HG03135 (cell line): ENCODE measurements around the gene TBC1D22A.

Experiments
- ATAC-seq: cut with Tn5 transposase; IDR thresholded peaks from one replicate; pipeline ENCODE4 v1.9.1; 2021; ENCODE audit warnings: mild to moderate bottlenecking, moderate library complexity; ENCODE audit not compliant: unreplicated experiment

Gene TBC1D22A

DNA sequence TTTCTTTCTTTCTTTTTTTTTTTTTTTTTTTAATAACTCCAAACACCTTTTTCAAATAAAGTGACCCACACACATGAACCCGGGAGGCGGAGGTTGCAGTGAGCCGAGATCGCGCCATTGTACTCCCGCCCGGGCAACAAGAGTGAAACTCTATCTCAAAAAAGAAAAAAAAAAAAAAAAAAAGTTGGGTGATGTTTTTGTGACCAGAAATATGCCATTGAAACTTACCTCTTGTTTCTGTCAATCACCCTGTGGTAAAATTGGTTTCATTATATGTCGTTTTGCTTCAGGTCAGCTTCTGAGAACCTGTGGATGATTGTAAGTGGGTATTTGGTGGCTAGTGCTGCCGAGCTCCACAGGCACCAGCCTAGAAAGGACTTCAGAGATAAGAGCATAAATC, 238.8 kb downstream of the TBC1D22A start:
- ATAC-seq: no peak

DNA sequence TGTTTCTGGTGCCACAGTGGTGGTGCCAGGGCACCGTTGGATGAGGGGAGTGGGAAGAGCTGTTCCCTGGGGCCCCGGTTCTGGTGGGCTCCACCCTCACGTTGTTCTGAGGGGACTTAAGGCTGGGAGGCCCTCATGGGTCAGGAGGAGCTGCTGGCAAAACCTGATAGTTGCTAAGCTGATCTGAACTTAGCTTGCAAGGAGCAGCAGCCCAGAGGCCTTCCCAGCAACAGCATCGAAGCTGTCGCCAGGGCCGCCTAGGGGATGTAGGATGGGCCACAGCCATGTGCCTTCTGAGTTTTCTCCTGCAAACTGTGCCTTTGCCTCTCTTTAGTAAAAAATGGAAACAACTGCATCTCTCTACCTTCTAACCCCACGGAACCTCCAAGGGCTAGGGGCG, 240.2 kb downstream of the TBC1D22A start:
- no peak for ATAC-seq

DNA sequence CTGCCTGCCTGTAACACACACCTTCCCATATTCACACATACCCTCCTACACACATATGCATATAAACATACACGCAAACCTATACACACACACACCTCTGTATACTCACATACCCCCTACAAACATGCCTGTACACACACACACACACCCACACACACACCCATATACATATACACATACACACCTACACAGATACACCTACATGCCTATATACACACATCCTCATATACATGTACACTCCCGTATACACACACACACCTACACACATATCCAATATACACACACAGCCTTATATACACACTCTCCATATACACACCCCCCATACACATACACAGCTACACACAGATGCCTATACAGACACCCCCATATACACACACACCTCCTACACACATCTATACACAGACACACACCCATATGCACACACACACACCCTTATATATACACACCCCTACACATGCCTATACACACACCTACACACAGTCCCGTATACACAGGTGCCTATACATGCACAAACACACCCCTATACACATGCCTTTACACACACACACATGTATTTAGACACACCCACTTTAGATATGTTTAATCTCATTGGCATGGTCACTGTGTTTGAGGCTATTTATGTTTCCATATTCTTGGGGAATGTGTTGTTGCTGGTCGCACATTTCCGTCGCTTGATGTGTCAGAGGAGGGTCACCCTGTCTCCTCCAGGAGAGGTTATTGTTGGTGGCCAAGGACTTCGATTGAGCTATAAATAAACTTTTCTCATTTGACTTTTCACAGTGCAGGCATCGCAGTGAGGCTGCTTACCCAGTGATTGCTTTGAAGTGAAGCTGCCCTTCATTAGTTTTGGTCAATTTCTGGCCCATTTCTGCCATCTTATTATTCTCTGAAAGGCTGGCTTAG, 243.3 kb downstream of the TBC1D22A start:
- ATAC-seq: no peak

DNA sequence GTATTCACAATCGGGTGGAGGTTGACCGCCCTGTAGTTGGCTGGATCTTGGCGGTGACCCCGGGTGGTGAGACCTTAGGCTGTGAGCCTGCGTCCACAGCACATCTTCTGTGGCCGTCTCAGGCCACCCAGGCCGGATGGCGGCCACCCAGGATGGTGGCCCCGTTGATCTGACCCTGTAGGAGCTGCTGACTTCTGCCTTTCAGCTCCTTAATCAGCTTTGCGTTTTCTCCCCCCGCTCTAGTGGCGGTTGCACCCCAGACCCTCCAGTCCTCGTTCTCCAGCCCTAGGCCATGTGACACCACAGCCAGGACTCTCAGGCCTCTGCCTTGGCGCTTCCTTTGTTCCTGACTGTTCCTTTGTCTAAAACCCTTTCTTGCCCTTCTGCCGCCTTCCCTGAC, 244.0 kb downstream of the TBC1D22A start:
- ATAC-seq: no peak

DNA sequence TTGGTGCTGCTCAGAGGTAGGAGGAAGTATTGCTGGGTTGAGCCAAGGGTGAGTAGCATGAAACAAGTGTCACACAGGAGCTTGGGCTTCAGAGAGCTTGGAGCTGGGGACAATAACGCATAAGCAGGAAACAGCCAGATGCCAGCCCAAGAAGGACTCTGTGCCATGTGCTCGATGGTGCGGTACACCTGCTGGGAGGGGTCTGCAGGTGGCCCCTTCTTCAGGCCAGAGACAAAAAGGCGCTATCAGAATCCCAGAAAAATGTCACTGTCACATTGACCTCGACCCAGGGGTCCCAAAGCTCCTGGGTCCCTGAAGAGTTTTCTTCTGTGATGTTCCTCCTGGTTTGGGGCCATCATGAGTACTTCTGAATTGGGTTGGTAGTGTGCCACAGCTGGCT, 244.4 kb downstream of the TBC1D22A start:
- ATAC-seq: no peak

DNA sequence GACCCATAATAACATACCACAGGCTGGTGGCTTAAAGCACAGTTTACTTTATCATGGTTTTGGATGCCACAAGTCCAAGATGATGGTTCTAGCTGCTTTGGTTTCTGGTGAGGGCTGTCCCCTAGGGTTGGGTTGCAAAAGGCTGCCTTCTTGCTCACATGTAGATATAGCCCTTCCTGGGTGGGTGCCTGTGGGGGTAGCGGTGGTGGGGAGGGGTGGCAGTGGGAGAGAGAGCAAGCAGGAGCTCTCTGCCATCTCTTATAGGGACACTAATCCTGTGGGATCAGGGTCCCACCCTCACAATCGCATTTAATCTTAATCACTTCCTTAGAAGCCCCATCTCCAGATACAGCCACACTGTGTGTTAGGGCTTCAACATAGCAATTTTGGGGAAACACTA, 245.0 kb downstream of the TBC1D22A start:
- ATAC-seq: no peak

DNA sequence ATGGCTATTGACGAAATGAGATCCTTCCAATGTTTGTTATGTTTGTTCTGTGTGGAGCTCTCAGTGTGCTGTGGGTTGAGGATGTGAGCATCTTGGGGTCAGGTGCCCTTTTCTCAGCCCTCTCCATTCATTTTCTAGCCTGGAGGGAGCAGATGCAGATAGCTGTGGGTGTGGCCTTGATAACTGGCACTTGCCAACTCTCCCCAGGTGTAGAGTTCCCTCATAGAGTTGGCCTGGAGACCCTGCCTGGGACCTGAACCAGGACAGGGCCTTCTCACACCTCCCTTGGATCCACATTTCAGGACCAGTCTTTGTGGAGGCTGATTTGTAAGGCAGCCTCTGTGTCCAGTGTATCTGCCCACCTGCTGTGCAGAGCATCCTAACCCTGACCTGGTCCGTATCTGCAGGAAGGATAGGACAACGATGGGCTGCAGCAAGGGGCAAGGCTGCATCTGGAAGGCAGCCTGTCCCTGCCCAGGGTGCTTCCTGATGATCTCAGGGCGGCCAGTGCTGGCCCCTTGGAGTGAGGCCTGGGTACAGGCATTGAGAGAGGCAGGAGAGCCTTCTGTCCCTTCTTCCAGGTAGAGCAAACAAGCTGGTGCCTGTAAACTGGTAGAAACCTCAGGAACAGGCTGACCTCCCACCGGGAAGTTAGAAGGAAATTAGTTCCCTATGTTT, 245.9 kb downstream of the TBC1D22A start:
- no peak for ATAC-seq

DNA sequence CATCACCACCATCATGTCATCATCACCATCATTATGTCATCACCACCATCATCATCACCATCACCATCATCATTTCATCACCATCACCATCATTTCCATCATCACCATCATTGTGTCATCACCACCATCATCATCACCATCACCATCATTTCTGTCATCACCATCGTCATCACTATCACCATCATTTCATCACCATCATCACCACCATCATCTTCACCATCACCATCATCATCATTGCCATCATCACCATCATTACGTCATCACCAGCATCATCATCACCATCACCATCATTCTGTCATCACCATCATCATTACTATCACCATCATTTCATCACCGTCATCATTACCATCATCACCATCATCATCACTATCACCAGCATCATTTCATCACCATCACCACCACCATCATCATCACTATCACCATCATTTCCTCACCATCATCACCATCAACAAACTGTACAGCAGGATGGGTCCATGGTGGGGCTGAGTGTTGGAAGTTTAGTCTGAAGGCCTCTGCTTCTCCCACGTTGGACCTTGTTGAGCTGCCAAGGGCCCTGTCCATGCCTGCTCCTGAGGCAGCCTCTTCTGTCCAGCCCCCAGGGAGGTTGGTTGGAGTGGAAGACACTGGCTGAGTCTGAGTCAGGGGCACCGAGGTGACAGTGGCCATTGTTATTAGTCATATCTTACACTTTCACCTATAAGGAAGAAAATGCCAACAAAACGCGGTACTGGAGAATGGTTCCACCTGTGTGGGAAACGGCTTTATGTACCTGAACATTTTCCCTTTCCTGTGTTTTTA, 247.1 kb downstream of the TBC1D22A start:
- no peak for ATAC-seq

DNA sequence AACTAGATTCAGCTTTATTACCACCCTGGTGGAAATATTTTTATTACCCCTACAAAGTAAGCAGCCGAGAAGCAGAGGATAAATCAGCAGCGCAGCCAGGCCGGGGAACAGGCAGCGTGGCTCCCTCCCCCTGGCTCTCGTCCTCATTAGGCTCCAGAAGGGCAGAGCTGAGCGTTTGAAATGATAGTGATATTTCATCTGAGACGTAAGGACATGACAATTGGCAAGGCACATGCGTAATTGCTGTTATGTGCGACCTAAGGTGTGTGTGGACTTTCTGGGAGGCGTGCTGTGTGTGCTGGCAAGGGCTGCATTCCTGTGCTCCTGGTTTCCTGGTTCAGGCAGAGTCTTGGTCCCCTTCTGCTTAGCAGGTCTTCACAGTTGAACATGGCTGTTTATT, 247.8 kb downstream of the TBC1D22A start:
- no peak for ATAC-seq

DNA sequence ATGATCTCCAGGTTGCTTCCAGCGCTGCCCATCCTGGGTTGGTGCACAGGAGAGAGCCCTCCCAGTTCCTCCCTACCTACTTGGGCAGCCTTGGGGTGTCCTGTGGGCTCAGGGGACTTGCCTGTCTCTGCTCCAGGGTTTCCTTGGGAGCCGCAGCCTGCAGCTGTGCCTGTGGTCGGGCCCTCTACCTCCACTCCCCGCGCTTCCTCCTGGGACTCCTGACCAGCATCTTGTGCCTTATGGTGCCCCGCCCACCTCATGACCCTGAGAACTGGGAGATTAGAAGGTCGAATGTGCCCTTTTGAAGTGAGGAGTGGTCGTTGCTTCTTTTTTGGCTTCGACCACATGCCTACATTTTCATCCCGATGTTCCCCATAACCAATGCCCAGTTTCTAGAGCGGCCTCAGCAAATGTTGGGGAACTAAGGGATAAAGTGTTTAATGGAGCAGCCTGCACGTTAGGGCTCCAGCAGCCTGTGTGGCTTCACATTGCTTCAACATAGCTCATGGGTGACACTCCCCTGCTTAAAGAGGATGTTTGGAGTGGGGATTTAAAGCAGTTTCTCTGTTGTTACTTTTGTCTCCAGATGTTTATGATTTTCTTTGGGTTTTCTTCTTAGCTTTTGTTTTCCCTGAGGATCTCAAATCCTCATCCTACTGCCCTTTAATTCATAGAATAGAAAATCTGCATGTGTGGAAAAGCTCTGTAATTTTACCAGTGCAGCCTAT, 248.8 kb downstream of the TBC1D22A start:
- no peak for ATAC-seq

DNA sequence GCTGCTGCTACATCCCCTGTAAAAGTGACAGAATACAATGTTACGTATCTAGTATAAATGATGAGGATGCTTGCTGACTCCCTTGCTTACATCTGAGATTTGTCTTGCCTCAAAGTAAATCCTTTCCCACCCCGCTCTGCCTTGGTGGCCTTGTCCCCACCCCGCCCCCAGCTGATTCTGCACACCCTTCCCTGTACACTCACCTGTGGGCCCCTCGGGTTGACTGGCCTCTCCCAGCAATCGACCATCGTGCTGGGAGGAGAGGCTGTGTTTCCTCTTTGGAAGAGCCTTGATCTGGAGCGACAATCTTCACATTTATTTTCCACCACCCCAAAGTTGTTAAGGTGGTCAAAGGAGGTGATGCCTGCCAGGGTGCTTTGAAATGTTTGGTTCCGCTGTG, 249.4 kb downstream of the TBC1D22A start:
- no peak for ATAC-seq

DNA sequence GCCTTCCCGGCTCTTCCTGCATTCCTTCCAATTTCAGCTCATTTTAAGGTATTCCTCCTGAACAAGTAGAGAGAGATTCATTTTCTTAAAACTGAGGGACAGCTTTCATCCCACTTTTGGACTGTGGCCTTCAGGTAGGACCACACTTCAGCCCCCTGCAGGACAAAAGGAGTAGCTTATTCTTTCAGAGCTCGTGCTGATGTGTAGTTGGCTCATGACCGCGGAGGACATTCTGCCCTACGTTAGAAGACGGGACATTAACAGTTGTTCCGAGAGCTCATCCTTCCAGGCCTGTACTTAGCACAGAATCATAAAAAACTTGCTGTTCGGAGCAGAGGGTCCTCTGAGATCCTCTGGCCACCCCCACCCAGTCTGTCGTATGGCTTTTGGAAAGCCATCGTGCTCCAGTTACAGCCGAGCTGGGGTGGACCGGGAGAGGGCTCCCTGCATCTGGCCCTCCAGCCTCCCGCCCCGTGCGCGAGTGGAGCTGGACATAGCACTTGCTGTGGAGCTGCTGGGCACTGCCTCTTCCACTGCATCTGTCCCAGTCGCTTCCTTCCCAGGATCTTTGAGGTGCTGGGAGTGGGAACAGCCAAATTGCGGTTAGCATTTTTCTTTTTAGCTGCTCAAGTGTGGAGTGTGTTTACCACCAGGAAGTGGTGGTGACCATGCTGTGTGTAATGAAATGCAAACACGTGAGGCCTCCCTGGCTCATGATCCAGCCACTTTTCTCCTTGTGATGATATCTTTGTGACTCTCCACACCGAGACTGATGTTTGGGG, 250.3 kb downstream of the TBC1D22A start:
- no peak for ATAC-seq

DNA sequence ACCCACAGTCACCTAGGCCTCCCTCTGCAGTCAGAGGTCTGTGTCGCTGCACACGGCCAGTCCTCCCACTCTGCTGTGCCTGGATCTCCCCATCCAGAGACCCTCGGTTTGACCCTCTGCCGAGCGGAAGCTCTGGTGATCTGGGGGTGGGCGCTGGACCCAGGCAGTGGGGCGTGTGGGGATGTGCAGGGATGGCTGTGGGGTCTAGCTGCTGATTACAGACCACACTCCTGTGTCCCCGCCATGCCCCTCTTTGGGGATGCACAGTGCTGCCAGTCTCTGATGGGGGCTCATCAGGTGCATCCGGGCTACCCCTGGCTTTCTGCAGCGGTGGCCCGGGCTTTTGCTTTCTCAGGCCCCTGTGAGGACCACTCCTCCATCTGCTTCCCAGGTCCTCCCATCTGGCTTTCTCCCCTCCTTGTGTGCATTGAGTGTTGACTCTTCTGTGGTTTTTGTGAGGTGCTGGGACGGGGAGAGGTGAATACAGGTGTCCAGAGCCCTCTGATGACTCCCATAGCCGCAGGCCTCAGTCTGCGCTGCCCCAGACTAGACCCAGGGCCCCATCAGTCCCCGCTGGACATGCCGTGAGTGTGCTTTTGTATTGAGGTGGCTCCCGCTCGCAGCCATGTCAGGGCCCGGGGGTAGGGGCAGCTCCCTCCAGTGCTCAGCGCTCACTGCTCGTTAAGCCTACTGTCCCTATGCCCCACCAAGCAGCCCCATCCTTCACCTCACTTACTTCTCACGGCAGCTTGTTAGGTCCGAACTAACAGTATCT, 251.6 kb downstream of the TBC1D22A start:
- no peak for ATAC-seq

DNA sequence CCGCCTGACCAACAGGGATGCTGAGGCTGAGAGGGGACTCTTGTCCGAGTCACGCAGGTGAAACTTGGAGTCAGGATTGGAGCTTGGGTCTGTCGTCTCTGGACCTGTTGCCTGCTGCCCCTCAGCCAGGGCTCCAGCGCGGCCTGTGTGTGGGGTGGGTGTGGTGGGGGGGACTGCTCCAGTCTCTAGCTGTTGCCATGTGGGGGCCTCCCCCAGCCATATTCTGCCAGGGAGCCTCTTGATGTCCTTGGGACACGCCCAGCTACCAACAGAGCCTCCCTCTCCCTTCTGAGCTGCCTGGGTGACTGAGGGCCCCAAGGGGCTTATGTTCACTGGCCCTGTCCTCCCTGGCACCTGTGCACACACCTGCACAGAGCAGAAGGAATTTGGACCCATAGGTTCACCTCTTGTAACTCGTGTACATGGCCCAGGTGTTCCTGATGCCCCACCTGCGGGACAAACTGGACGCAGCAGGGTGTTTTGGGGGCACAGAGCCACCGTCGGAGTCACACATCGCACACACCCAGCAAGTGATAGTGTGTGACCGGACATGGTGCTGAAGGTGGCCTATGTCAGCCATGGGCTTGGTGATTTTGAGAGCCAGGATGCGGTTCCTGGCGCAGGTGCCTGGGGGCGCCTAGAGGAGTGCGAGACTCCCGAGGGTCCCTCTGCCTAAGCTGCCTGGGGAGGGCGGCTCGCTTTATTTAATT, 252.3 kb downstream of the TBC1D22A start:
- ATAC-seq: no peak

DNA sequence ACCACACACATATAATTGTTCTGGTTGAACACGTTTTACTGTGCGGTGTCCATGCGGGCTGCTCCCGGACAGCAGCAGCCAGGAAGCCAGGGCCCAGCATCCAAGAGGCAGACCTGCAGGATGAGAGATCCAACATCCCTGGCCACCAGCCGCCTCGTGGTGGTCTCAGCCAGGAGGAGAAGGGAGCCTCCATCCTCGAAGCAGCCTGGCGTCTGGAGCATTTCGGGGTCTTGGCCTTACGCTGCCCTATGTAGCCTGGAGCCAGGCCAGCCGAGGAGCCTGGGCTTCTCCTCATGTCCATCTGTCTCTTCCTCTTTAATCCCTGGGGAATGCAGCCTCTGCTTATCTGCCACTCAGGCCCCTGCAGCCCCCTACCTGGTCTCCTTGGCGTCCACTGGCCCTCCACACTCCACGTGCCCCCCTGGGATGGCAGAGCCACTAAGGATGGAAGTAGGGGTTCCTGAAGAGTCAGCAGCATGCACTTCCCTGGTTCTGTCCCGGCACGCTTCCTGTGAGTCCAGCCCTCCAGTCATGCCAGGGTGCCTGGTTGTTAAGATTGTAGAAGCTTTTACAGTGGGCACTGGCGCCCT, 253.2 kb downstream of the TBC1D22A start:
- ATAC-seq: no peak

DNA sequence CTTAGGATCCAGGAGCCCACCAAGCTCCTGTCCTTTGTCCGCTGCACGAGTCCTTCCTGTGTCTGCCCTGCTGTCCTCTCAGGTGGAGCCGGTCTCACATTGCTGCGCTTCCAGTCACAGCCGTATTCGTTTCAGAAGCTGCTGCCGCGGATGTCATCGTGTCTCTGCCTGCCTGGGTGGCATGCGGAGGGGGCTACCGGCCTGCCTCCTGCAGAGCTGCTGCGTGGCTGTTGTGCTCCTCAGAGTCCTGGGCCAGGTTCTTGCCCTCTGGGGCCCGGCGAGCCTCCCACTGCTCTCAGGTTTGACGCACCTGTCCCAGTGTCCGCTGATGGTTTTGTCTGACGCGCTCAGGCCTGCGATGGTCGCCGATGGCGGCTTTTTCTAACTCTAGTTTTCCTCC, 254.2 kb downstream of the TBC1D22A start:
- no peak for ATAC-seq

DNA sequence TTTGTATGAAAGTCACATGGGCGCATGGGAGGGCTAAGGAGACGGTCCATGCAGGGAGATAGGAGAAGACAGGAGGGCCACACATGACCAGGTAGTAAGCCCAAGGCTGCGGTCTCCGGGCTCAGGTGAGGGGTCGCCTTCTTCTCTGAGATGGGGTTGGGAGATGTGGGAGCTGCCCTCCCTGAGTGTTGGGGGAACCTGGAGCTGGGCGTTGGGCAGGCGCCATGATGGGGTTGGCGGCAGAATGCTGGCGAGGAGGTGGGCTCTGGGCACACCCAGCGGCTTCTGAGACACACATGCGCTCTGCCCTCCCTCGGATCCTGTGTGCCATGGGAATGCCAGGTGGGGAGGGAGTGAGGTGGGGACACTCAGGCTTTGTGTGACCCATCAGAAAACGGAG, 254.8 kb downstream of the TBC1D22A start:
- no peak for ATAC-seq
